ENCODE data around the gene STAMBP. TPM values are rescaled to one million over a fixed set of nuclear protein-coding genes. Genes with fewer than 3 reads are reported as not detected.
A peak's percentile ranks its signal among the peaks of the same experiment; 100 is the strongest.

The STAMBP gene
- total and polyA plus RNA-seq, 9 of the 15 experiments (the other 6 are each of a cell fraction or from before 2014, with no cell fraction given), result 36.9 to 75.2 (median 48.8) TPM

GRCh38 chr2:73827660-73828388, 937 bp upstream of the STAMBP start:
- DNase-seq (ENCODE audit: extremely low read depth in 1 of 4, low spot score in 3 of 4), result no peak
- TF ChIP-seq SUPT5H (IDR thresholded peaks at IDR 0.05) (no peak), ZNF282 (CRISPR knock-in tag; IDR thresholded peaks at IDR 0.05) (no peak), ETS2 (tag; IDR thresholded peaks at IDR 0.05; ENCODE audit: borderline replicate concordance, poor library complexity, severe bottlenecking) (no peak), ZNF785 (CRISPR knock-in tag; IDR thresholded peaks at IDR 0.05) (no peak), DNMT1 (IDR thresholded peaks at IDR 0.05) (no peak), NUFIP1 (IDR thresholded peaks at IDR 0.05; ENCODE audit: partially characterized antibody) (no peak), ZSCAN32 (CRISPR knock-in tag; IDR thresholded peaks at IDR 0.05) (no peak)
- TF ChIP-seq, protein P1, sequence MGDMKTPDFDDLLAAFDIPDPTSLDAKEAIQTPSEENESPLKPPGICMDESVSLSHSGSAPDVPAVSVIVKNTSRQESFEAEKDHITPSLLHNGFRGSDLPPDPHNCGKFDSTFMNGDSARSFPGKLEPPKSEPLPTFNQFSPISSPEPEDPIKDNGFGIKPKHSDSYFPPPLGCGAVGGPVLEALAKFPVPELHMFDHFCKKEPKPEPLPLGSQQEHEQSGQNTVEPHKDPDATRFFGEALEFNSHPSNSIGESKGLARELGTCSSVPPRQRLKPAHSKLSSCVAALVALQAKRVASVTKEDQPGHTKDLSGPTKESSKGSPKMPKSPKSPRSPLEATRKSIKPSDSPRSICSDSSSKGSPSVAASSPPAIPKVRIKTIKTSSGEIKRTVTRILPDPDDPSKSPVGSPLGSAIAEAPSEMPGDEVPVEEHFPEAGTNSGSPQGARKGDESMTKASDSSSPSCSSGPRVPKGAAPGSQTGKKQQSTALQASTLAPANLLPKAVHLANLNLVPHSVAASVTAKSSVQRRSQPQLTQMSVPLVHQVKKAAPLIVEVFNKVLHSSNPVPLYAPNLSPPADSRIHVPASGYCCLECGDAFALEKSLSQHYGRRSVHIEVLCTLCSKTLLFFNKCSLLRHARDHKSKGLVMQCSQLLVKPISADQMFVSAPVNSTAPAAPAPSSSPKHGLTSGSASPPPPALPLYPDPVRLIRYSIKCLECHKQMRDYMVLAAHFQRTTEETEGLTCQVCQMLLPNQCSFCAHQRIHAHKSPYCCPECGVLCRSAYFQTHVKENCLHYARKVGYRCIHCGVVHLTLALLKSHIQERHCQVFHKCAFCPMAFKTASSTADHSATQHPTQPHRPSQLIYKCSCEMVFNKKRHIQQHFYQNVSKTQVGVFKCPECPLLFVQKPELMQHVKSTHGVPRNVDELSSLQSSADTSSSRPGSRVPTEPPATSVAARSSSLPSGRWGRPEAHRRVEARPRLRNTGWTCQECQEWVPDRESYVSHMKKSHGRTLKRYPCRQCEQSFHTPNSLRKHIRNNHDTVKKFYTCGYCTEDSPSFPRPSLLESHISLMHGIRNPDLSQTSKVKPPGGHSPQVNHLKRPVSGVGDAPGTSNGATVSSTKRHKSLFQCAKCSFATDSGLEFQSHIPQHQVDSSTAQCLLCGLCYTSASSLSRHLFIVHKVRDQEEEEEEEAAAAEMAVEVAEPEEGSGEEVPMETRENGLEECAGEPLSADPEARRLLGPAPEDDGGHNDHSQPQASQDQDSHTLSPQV (IDR thresholded peaks at IDR 0.05), result no peak
- TF ChIP-seq, protein P2, sequence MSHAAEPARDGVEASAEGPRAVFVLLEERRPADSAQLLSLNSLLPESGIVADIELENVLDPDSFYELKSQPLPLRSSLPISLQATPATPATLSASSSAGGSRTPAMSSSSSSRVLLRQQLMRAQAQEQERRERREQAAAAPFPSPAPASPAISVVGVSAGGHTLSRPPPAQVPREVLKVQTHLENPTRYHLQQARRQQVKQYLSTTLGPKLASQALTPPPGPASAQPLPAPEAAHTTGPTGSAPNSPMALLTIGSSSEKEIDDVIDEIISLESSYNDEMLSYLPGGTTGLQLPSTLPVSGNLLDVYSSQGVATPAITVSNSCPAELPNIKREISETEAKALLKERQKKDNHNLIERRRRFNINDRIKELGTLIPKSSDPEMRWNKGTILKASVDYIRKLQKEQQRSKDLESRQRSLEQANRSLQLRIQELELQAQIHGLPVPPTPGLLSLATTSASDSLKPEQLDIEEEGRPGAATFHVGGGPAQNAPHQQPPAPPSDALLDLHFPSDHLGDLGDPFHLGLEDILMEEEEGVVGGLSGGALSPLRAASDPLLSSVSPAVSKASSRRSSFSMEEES (CRISPR knock-in tag; IDR thresholded peaks at IDR 0.05), result no peak
- TF ChIP-seq, protein P3, sequence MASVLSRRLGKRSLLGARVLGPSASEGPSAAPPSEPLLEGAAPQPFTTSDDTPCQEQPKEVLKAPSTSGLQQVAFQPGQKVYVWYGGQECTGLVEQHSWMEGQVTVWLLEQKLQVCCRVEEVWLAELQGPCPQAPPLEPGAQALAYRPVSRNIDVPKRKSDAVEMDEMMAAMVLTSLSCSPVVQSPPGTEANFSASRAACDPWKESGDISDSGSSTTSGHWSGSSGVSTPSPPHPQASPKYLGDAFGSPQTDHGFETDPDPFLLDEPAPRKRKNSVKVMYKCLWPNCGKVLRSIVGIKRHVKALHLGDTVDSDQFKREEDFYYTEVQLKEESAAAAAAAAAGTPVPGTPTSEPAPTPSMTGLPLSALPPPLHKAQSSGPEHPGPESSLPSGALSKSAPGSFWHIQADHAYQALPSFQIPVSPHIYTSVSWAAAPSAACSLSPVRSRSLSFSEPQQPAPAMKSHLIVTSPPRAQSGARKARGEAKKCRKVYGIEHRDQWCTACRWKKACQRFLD (CRISPR knock-in tag; IDR thresholded peaks at IDR 0.05), result no peak
- TF ChIP-seq, protein P4, sequence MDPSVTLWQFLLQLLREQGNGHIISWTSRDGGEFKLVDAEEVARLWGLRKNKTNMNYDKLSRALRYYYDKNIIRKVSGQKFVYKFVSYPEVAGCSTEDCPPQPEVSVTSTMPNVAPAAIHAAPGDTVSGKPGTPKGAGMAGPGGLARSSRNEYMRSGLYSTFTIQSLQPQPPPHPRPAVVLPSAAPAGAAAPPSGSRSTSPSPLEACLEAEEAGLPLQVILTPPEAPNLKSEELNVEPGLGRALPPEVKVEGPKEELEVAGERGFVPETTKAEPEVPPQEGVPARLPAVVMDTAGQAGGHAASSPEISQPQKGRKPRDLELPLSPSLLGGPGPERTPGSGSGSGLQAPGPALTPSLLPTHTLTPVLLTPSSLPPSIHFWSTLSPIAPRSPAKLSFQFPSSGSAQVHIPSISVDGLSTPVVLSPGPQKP (CRISPR knock-in tag; IDR thresholded peaks at IDR 0.05), result no peak

More at GRCh38 chr2:73827660-73828388, 937 bp upstream of the STAMBP start:
- in situ Hi-C loops (cut with MboI), result no loop called here
- H3K79me2 ChIP-seq (ENCODE audit: control insufficient read depth, insufficient read depth, low read length), result peaks cover 22% of the 10 kb centered on the region
- no peaks in the 10 kb centered on the region for H3K9me3 ChIP-seq (replicated peaks; ENCODE audit: control insufficient read depth, insufficient read depth, low read depth, low read length)
- ChIA-PET POLR2A (interaction anchor here (0.7 to 1.3 kb wide), 10 partner anchors 12 to 372 kb away, joined by 3 to 7 read pairs (median 3); no protein-coding TSS in a partner anchor), CTCF (ENCODE audit: low intra/inter-chr PET ratio) (interaction anchor here (0.6 to 1.1 kb wide), 2 partner anchors 371 to 496 kb away, joined by 3 read pairs; no protein-coding TSS in a partner anchor)
- intact Hi-C loops (cut with micrococcal nuclease), result loop anchor here (10.0 kb wide), 7 partner anchors 153 to 567 kb away; partner anchors contain the start of genes BOLA3 and TET3
- H2AFZ ChIP-seq (ENCODE audit: low read depth, low read length), result peak overlapping the region; percentile 98
- ATAC-seq (no peak), FAIRE-seq (no peak)
- no peaks in the 10 kb centered on the region for H3K27me3 ChIP-seq (ENCODE audit: control insufficient read depth in 2 of 2, insufficient read depth in 2 of 2, low read length in 2 of 2)
- H3K9ac ChIP-seq (ENCODE audit: insufficient read depth in 1 of 2, low read depth in 2 of 2, low read length in 2 of 2), result peak overlapping the region in 1 of 2 experiments; percentile 93; a peak in 3 of 4 replicates
- 36% methylated on average over 9 of the region's 9 CpGs for WGBS (ENCODE audit: insufficient coverage, low coverage, missing lambda C conversion rate)
- BruUV-seq (replicated peaks), result no TSS peak
- peaks cover 21% of the 10 kb centered on the region; the same call in 2 of the 3 replicates for H3K36me3 ChIP-seq (ENCODE audit: control insufficient read depth, insufficient read depth, low read length)
- H3K4me2 ChIP-seq (ENCODE audit: insufficient read depth, low read length), result peak overlapping the region; percentile 93
- peak overlapping the region; percentile 62 for H3K4me3 ChIP-seq
- H3K27ac ChIP-seq (ENCODE audit: extremely low read depth, low read depth, low read length), result peak overlapping the region; percentile 54; the same call in 1 of the 3 replicates
- H3K4me1 ChIP-seq (replicated peaks in 1 of 2; ENCODE audit: control insufficient read depth in 2 of 2, insufficient read depth in 2 of 2, low read length in 2 of 2), result peaks cover 7 to 13% of the 10 kb centered on the region in 2 experiments; a peak in 4 of 5 replicates
- H3K9me1 ChIP-seq (ENCODE audit: control insufficient read depth, insufficient read depth, low read length), result no peaks in the 10 kb centered on the region
- no peaks in the 10 kb centered on the region for H4K20me1 ChIP-seq (replicated peaks; ENCODE audit: control insufficient read depth, insufficient read depth, low read length)
